Right lobe of liver (tissue), 4 donors: ENCODE measurements around the gene FAIM.

ENCODE experiments used
- CTCF ChIP-seq, 4 donors: fragments of 200-600 bp in 3 of 4; fragments of 450-650 bp in 1 of 4; IDR thresholded peaks; one replicate each; pipeline versions ENCODE4 v1.5.1 to v1.8.0; 2016 to 2022; ENCODE audit warnings: antibody characterized with exemption in 4 of 4, mild to moderate bottlenecking in 2 of 4
- POLR2A ChIP-seq: fragments of 450-650 bp; IDR thresholded peaks from one replicate; pipeline ENCODE4 v1.6.1; 2017; ENCODE audit warnings: antibody characterized with exemption, mild to moderate bottlenecking
- donor health status: DM: no; HTN: no; CAD: no.
- donor health status: DM: no; HTN: no; CAD: no.
- donor health status: DM: no; HTN: yes; CAD: no.

GRCh38 chr3:138642226-138642926, 33.8 kb downstream of the FAIM start:
- TF ChIP-seq POLR2A, result no peak
- TF ChIP-seq CTCF (IDR thresholded peaks at IDR 0.05), result no peak
